ENCODE data around the gene A2ML1.

Gene A2ML1

GRCh38 chr12:8840321-8840720 is 17.9 kb downstream of the A2ML1 start:
- Histone ChIP-seq H4K20me1 (ENCODE audit: insufficient read depth, low read length) (no peaks in the 10 kb centered on the region), H3K27ac (ENCODE audit: low read length) (no peak overlapping the region), H2AFZ (ENCODE audit: low read depth, low read length) (no peak overlapping the region), H3K36me3 (replicated peaks; ENCODE audit: low read depth, low read length) (no peaks in the 10 kb centered on the region), H3K4me3 (ENCODE audit: low read length) (no peak overlapping the region), H3K27me3 (ENCODE audit: low read depth, low read length) (peaks cover 19% of the 10 kb centered on the region; the same call in 1 of the 2 replicates), H3K4me1 (ENCODE audit: low read length) (no peaks in the 10 kb centered on the region), H3K9ac (ENCODE audit: low read length) (no peak overlapping the region), H3K79me2 (ENCODE audit: low read length) (no peaks in the 10 kb centered on the region), H3K4me2 (ENCODE audit: low read length) (no peak overlapping the region), H3K9me3 (ENCODE audit: insufficient read depth, low read length) (no peaks in the 10 kb centered on the region)
- TF ChIP-seq EZH2phosphoT487 (IDR thresholded peaks at IDR 0.05; ENCODE audit: low read depth) = no peak

GRCh38 chr12:8840938-8841633 is 18.7 kb downstream of the A2ML1 start:
- no peaks in the 10 kb centered on the region for H3K36me3 ChIP-seq (replicated peaks; ENCODE audit: low read depth, low read length)
- TF ChIP-seq EZH2phosphoT487 (IDR thresholded peaks at IDR 0.05; ENCODE audit: low read depth) (no peak), CTCF (IDR thresholded peaks at IDR 0.05; ENCODE audit: low read depth, low read length) (no peak)
- H2AFZ ChIP-seq (ENCODE audit: low read depth, low read length) = no peak overlapping the region
- H3K4me1 ChIP-seq (ENCODE audit: low read length) = no peaks in the 10 kb centered on the region
- no peak overlapping the region for H3K4me3 ChIP-seq (ENCODE audit: low read length)
- no peaks in the 10 kb centered on the region for H4K20me1 ChIP-seq (ENCODE audit: insufficient read depth, low read length)
- H3K27ac ChIP-seq (ENCODE audit: low read length) = no peak overlapping the region
- H3K9me3 ChIP-seq (ENCODE audit: insufficient read depth, low read length) = no peaks in the 10 kb centered on the region
- H3K79me2 ChIP-seq (ENCODE audit: low read length) = no peaks in the 10 kb centered on the region
- H3K4me2 ChIP-seq (ENCODE audit: low read length) = no peak overlapping the region
- peaks cover 18% of the 10 kb centered on the region; the same call in 1 of the 2 replicates for H3K27me3 ChIP-seq (ENCODE audit: low read depth, low read length)
- H3K9ac ChIP-seq (ENCODE audit: low read length) = no peak overlapping the region

- Histone ChIP-seq H3K4me1 (ENCODE audit: low read length) (no peaks in the 10 kb centered on the region), H3K27me3 (ENCODE audit: low read depth, low read length) (peaks cover 18% of the 10 kb centered on the region; the same call in 1 of the 2 replicates), H2AFZ (ENCODE audit: low read depth, low read length) (no peak overlapping the region), H3K9ac (ENCODE audit: low read length) (no peak overlapping the region), H3K9me3 (ENCODE audit: insufficient read depth, low read length) (no peaks in the 10 kb centered on the region), H4K20me1 (ENCODE audit: insufficient read depth, low read length) (no peaks in the 10 kb centered on the region), H3K36me3 (replicated peaks; ENCODE audit: low read depth, low read length) (no peaks in the 10 kb centered on the region), H3K27ac (ENCODE audit: low read length) (no peak overlapping the region), H3K4me2 (ENCODE audit: low read length) (no peak overlapping the region), H3K79me2 (ENCODE audit: low read length) (no peaks in the 10 kb centered on the region), H3K4me3 (ENCODE audit: low read length) (no peak overlapping the region)
- TF ChIP-seq CTCF (IDR thresholded peaks at IDR 0.05; ENCODE audit: low read depth, low read length) (no peak), EZH2phosphoT487 (IDR thresholded peaks at IDR 0.05; ENCODE audit: low read depth) (no peak)
Measured at GRCh38 chr12:8841778-8842177, 19.4 kb downstream of the A2ML1 start.

- Histone ChIP-seq H4K20me1 (ENCODE audit: insufficient read depth, low read length) (no peaks in the 10 kb centered on the region), H2AFZ (ENCODE audit: low read depth, low read length) (0 out of 2 replicates have a peak overlapping the region, but pooled peaks have one; percentile 39), H3K36me3 (replicated peaks; ENCODE audit: low read depth, low read length) (no peaks in the 10 kb centered on the region), H3K79me2 (ENCODE audit: low read length) (no peaks in the 10 kb centered on the region), H3K27ac (ENCODE audit: low read length) (no peak overlapping the region), H3K4me2 (ENCODE audit: low read length) (no peak overlapping the region), H3K9ac (ENCODE audit: low read length) (no peak overlapping the region), H3K27me3 (ENCODE audit: low read depth, low read length) (peaks cover 15% of the 10 kb centered on the region; the same call in 1 of the 2 replicates), H3K9me3 (ENCODE audit: insufficient read depth, low read length) (no peaks in the 10 kb centered on the region), H3K4me1 (ENCODE audit: low read length) (no peaks in the 10 kb centered on the region), H3K4me3 (ENCODE audit: low read length) (no peak overlapping the region)
- no peak for TF ChIP-seq CTCF (IDR thresholded peaks at IDR 0.05; ENCODE audit: low read depth, low read length)
- no peak for TF ChIP-seq EZH2phosphoT487 (IDR thresholded peaks at IDR 0.05; ENCODE audit: low read depth)
Measured at GRCh38 chr12:8844665-8845064, 22.2 kb downstream of the A2ML1 start.
